Skeletal muscle tissue (tissue), 4 donors: ENCODE results near the gene TMEM61. TPM values are rescaled to one million over a fixed set of nuclear protein-coding genes. Genes with fewer than 3 reads are reported as not detected.

ENCODE experiments used
- H3K27ac ChIP-seq: one replicate; pipeline ENCODE4 v1.7.0; 2013; ENCODE audit warnings: mild to moderate bottlenecking, low read depth, low read length, inconsistent platforms
- H3K27me3 ChIP-seq, 3 donors: one replicate each; pipeline ENCODE4 v1.7.0; 2013; ENCODE audit warnings: low read length in 3 of 3; ENCODE audit not compliant: control insufficient read depth in 3 of 3, insufficient read depth in 3 of 3
- H3K36me3 ChIP-seq, 3 donors: one replicate each; pipeline ENCODE4 v1.7.0; 2013; ENCODE audit warnings: low read length in 3 of 3; ENCODE audit not compliant: control insufficient read depth in 3 of 3, insufficient read depth in 3 of 3
- H3K4me1 ChIP-seq, 3 donors: one replicate each; pipeline ENCODE4 v1.7.0; 2013; ENCODE audit warnings: low read length in 3 of 3, mild to moderate bottlenecking in 3 of 3; ENCODE audit not compliant: control insufficient read depth in 3 of 3, insufficient read depth in 3 of 3
- H3K4me3 ChIP-seq, 3 donors: one replicate each; pipeline ENCODE4 v1.7.0; 2013; ENCODE audit warnings: low read length in 3 of 3
- H3K9ac ChIP-seq, 3 donors: one replicate each; pipeline ENCODE4 v1.7.0; 2013; ENCODE audit warnings: low read length in 3 of 3, mild to moderate bottlenecking in 3 of 3, moderate library complexity in 2 of 3, low read depth in 1 of 3
- H3K9me3 ChIP-seq, 3 donors: one replicate each; pipeline ENCODE4 v1.7.0; 2013; ENCODE audit warnings: low read length in 3 of 3; ENCODE audit not compliant: control insufficient read depth in 3 of 3
- total RNA-seq: library from RNA; depleted of rRNA; stranded (reverse); fragments of >200 nt; gene quantifications from one replicate; pipeline ENCODE4 v1.2.3, GENCODE V29; 2014
- donor health status: Osteomylitis.

The TMEM61 gene
- total RNA-seq, 1 donor from 2014 or later, result not detected

DNA sequence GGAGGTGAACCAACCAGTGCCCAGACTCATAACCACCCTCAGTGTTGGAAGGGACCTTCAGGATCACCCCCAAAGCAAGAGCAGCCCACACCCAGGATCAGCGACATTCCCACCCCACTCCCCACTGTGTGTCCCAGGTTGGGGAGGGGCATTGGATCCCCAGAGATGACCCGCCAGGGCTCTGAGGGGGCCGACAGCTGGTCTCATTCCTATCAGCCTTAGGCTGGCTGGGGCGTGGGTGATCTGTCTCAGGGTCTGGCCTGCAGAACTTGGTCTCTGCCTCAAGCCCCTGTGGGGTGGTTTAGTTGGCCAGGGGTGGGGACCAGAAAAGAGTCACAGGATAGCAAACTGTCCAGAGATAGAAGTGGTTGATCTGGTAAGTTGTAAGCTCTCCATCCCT is 10.5 kb downstream of the TMEM61 start:
- no peaks in the 10 kb centered on the region for H3K36me3 ChIP-seq
- no peak overlapping the region for H3K27ac ChIP-seq
- no peak overlapping the region for H3K9ac ChIP-seq
- H3K27me3 ChIP-seq, result peaks cover 5 to 16% (median 12%) of the 10 kb centered on the region in 3 donors
- no peaks in the 10 kb centered on the region for H3K9me3 ChIP-seq
- no peaks in the 10 kb centered on the region for H3K4me1 ChIP-seq
- no peak overlapping the region for H3K4me3 ChIP-seq

DNA sequence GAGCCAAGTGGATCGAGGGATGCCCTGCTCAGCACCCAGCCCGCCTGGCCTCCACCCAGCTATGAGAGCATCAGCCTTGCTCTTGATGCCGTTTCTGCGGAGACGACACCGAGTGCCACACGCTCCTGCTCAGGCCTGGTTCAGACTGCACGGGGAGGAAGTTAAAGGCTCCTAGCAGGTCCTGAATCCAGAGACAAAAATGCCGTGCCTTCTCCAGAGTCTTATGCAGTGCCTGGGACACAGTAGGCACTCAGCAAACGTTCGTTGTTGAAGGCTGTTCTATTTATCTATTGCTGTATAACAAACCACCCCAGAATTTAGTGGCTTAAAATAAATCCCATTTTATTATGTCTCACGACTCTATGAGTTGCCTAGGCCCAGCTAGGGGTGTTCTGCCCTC is 11.5 kb downstream of the TMEM61 start:
- no peak overlapping the region for H3K27ac ChIP-seq
- H3K4me1 ChIP-seq, result no peaks in the 10 kb centered on the region
- peaks cover 15 to 24% (median 22%) of the 10 kb centered on the region in 3 donors for H3K27me3 ChIP-seq
- H3K36me3 ChIP-seq, result no peaks in the 10 kb centered on the region
- H3K4me3 ChIP-seq, result no peak overlapping the region
- H3K9me3 ChIP-seq, result no peaks in the 10 kb centered on the region
- no peak overlapping the region for H3K9ac ChIP-seq

- Histone ChIP-seq H3K9me3 (no peaks in the 10 kb centered on the region), H3K4me3 (no peak overlapping the region), H3K27me3 (peaks cover 27 to 36% (median 33%) of the 10 kb centered on the region in 3 donors), H3K4me1 (no peaks in the 10 kb centered on the region), H3K9ac (no peak overlapping the region), H3K36me3 (no peaks in the 10 kb centered on the region), H3K27ac (no peak overlapping the region)
Measured at GRCh38 chr1:54993140-54993539, 12.7 kb downstream of the TMEM61 start.

DNA sequence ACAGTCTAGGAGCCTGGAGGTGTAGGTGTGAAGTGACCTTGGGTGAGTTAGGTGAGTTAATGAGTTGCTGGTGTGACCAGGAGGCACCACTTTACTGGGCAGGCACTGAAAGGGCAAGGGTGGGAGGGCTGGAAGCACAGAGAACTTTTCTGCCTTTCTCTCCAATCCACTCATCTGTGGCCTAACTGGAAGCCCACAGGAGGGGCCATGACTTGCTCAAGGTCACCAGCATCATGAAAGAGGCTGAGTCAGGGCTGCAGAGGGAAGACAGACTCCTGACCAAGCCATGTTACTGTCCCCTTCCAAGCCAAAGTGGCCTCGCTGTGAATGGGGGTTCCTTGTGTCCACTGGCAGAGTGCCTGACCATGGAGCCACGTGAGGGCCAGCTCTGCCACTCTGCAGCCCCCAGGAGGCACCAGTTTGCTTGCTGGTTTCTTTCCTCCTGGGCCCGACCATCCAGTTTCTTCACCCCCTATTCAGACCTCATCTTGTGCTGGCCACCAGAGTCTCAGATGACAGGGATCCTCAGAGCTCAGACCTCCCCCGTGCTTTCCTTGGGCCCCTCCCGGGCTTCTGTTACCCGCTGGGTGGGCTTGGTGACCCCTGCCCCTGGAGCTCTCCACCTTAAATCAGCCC is 14.0 kb downstream of the TMEM61 start:
- Histone ChIP-seq H3K4me1 (no peaks in the 10 kb centered on the region), H3K27me3 (peaks cover 30 to 43% (median 37%) of the 10 kb centered on the region in 3 donors), H3K36me3 (no peaks in the 10 kb centered on the region)

DNA sequence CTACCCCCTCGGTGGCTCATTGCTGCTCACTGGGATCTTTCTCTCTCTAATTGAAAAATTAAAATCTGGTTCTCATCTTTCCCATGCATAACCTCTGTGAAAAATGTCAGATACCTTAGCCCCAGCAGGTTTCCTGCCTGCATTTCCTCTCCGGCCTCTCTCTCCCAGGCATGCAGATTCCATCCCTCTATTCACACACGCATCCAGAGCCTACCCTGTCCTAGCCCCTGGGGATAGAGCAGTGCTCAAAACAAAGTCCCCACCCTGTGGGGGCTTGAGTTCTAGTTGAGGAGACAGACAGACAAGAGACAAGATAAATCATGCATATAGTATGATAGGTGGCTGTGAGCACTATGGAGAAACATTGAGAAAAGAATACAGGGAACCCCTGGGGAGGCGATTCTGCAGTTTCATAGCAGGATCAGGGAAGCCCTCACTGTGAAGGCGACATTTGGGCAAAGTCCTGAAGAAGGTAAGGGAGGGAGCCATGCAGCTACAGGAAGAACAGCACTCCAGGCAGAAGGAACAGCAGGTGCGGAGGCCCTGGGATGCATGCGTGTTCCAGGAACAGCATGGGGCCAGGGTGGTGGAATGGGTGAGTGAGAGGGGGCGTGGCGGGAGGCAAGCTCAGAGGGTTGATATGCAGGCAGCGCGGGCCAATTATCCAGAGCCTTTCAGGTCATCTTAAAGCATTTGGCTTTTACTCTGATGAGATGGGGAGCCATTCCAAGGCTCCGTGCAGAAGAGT is 14.8 kb downstream of the TMEM61 start:
- H3K4me3 ChIP-seq, result no peak overlapping the region
- H3K9me3 ChIP-seq, result no peaks in the 10 kb centered on the region
- H3K27ac ChIP-seq, result no peak overlapping the region
- H3K9ac ChIP-seq, result no peak overlapping the region
- H3K36me3 ChIP-seq, result no peaks in the 10 kb centered on the region
- no peaks in the 10 kb centered on the region for H3K4me1 ChIP-seq
- peaks cover 30 to 47% (median 39%) of the 10 kb centered on the region in 3 donors for H3K27me3 ChIP-seq

More for the DNA sequence above, 14.0 kb downstream of the TMEM61 start:
- no peaks in the 10 kb centered on the region for H3K9me3 ChIP-seq
- no peak overlapping the region for H3K4me3 ChIP-seq
- no peak overlapping the region for H3K27ac ChIP-seq
- H3K9ac ChIP-seq, result no peak overlapping the region

DNA sequence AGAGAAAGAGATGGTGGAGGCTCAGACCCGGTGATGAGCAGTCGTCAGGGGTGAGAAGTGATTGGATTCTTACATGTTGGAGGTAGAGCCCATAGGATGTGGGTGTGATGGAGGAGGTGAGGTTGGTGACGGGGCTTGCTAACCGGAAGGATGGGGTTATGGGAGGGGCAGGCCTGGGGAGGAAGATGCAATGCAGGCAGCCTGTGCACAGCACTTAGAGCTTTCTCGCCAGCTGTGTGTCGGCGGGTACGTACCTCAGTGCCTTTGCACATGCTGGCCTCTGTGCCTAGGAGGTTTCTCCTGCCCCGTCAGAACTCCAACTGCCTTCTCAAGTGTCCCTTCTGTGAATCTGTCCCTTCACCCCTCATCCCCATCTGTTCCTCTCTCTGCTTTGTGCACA is 15.4 kb downstream of the TMEM61 start:
- peaks cover 30 to 47% (median 39%) of the 10 kb centered on the region in 3 donors for H3K27me3 ChIP-seq
- H3K36me3 ChIP-seq, result no peaks in the 10 kb centered on the region
- no peak overlapping the region for H3K9ac ChIP-seq
- H3K9me3 ChIP-seq, result no peaks in the 10 kb centered on the region
- H3K4me3 ChIP-seq, result no peak overlapping the region
- no peak overlapping the region for H3K27ac ChIP-seq
- no peaks in the 10 kb centered on the region for H3K4me1 ChIP-seq

GRCh38 chr1:54996359-54996868 is 16.0 kb downstream of the TMEM61 start:
- H3K4me3 ChIP-seq, result no peak overlapping the region
- no peaks in the 10 kb centered on the region for H3K4me1 ChIP-seq
- no peak overlapping the region for H3K9ac ChIP-seq
- no peak overlapping the region for H3K27ac ChIP-seq
- H3K36me3 ChIP-seq, result no peaks in the 10 kb centered on the region
- peaks cover 30 to 47% (median 39%) of the 10 kb centered on the region in 3 donors for H3K27me3 ChIP-seq
- no peaks in the 10 kb centered on the region for H3K9me3 ChIP-seq

DNA sequence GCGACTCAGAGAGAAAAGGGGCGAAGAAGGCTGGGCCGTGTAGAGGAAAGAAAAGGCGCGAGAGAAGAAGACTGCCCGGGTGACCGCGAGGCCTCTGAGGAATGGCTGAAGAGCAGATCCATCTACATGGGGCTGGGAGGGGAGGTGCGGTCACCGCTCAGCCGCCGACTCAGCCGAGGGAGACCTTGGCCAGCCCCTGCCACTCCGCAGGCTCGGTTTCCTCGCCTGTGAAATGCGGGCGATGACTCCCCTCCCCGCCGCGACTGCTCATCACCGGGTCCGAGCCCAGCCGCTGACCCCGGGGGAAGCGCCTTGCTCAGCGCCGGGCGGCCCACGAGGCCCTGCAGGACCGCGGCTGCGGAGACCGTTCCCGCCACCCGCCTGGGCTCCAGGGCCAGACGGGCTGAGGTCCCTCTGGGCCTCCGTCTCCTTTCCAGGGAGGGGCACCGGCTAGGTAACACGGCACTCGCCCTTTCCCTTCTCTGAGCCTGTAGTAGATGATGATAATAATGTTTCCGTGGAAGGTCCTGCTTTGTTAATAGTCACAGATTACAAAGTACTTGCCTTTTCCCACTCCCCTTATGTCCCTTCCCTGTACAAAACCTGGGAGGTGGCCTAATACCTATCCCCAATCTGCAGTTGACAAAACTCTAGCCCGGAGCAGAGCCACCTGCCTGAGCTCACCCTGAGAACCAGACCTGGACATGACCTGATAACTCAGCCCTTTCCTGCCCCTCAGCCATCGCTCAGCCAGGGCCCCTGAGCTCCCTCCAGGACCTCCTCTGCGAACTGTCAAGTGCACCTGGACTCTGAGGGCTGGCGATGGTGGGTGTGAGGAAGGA is 16.7 kb downstream of the TMEM61 start:
- H3K27me3 ChIP-seq, result peaks cover 32 to 47% (median 39%) of the 10 kb centered on the region in 3 donors
- H3K9ac ChIP-seq, result no peak overlapping the region
- H3K9me3 ChIP-seq, result no peaks in the 10 kb centered on the region
- no peaks in the 10 kb centered on the region for H3K36me3 ChIP-seq
- no peak overlapping the region for H3K27ac ChIP-seq
- no peak overlapping the region for H3K4me3 ChIP-seq
- H3K4me1 ChIP-seq, result no peaks in the 10 kb centered on the region

GRCh38 chr1:54997711-54997986 is 17.2 kb downstream of the TMEM61 start:
- Histone ChIP-seq H3K4me3 (no peak overlapping the region), H3K27me3 (peaks cover 32 to 47% (median 39%) of the 10 kb centered on the region in 3 donors), H3K27ac (no peak overlapping the region)

More at GRCh38 chr1:54997711-54997986, 17.2 kb downstream of the TMEM61 start:
- Histone ChIP-seq H3K9ac (no peak overlapping the region), H3K4me1 (no peaks in the 10 kb centered on the region), H3K9me3 (no peaks in the 10 kb centered on the region), H3K36me3 (no peaks in the 10 kb centered on the region)
